ENCODE data around the gene SNTG2.

The SNTG2 gene

GRCh38 chr2:951224-952006 is 766 bp downstream of the SNTG2 start:
- no peak for DNase-seq (ENCODE audit: low read depth in 4 of 4, low spot score in 1 of 4)

- DNase-seq (ENCODE audit: low read depth in 4 of 4, low spot score in 1 of 4) = no peak
Measured at GRCh38 chr2:953408-953807, 2.8 kb downstream of the SNTG2 start.

- DNase-seq (ENCODE audit: low read depth in 4 of 4, low spot score in 1 of 4) = no peak
Measured at GRCh38 chr2:953975-954686, 3.5 kb downstream of the SNTG2 start.

- DNase-seq (ENCODE audit: low read depth in 4 of 4, low spot score in 1 of 4) = no peak
Measured at GRCh38 chr2:954687-955000, 4.0 kb downstream of the SNTG2 start.

- DNase-seq (ENCODE audit: low read depth in 4 of 4, low spot score in 1 of 4) = no peak
Measured at GRCh38 chr2:955829-956731, 5.4 kb downstream of the SNTG2 start.

GRCh38 chr2:959457-959856 is 8.8 kb downstream of the SNTG2 start:
- DNase-seq (ENCODE audit: low read depth in 4 of 4, low spot score in 1 of 4) = no peak

- no peak for DNase-seq (ENCODE audit: low read depth in 4 of 4, low spot score in 1 of 4)
Measured at GRCh38 chr2:960061-960736, 9.6 kb downstream of the SNTG2 start.

GRCh38 chr2:961786-962185 is 11.1 kb downstream of the SNTG2 start:
- DNase-seq (ENCODE audit: low read depth in 4 of 4, low spot score in 1 of 4) = no peak

GRCh38 chr2:963876-964275 is 13.2 kb downstream of the SNTG2 start:
- DNase-seq (ENCODE audit: low read depth in 4 of 4, low spot score in 1 of 4) = no peak

- no peak for DNase-seq (ENCODE audit: low read depth in 4 of 4, low spot score in 1 of 4)
Measured at GRCh38 chr2:964562-964961, 13.9 kb downstream of the SNTG2 start.

- DNase-seq (ENCODE audit: low read depth in 4 of 4, low spot score in 1 of 4) = no peak
Measured at GRCh38 chr2:965640-966147, 15.0 kb downstream of the SNTG2 start.

- no peak for DNase-seq (ENCODE audit: low read depth in 4 of 4, low spot score in 1 of 4)
Measured at GRCh38 chr2:973129-973528, 22.5 kb downstream of the SNTG2 start.

GRCh38 chr2:974054-974453 is 23.4 kb downstream of the SNTG2 start:
- DNase-seq (ENCODE audit: low read depth in 4 of 4, low spot score in 1 of 4) = no peak

GRCh38 chr2:974502-974901 is 23.9 kb downstream of the SNTG2 start:
- no peak for DNase-seq (ENCODE audit: low read depth in 4 of 4, low spot score in 1 of 4)

GRCh38 chr2:975095-975494 is 24.4 kb downstream of the SNTG2 start:
- DNase-seq (ENCODE audit: low read depth in 4 of 4, low spot score in 1 of 4) = no peak

GRCh38 chr2:979069-979928 is 28.6 kb downstream of the SNTG2 start:
- DNase-seq (ENCODE audit: low read depth in 4 of 4, low spot score in 1 of 4) = no peak

- DNase-seq (ENCODE audit: low read depth in 4 of 4, low spot score in 1 of 4) = no peak
Measured at GRCh38 chr2:980176-980575, 29.5 kb downstream of the SNTG2 start.

- no peak for DNase-seq (ENCODE audit: low read depth in 4 of 4, low spot score in 1 of 4)
Measured at GRCh38 chr2:981258-981657, 30.6 kb downstream of the SNTG2 start.

- DNase-seq (ENCODE audit: low read depth in 4 of 4, low spot score in 1 of 4) = no peak
Measured at GRCh38 chr2:981759-982158, 31.1 kb downstream of the SNTG2 start.

GRCh38 chr2:985317-985898 is 34.8 kb downstream of the SNTG2 start:
- DNase-seq (ENCODE audit: low read depth in 4 of 4, low spot score in 1 of 4) = no peak

Measured in stimulated activated CD4-positive, alpha-beta T cell treated with anti-CD3 and anti-CD28 coated beads, Interleukin-1b, Interleukin-23, amount 100 ng/mL, for 24 hours (primary cell).